H9 (cell line): ENCODE data around the gene DTX2. TPM values are rescaled to one million over a fixed set of nuclear protein-coding genes. Genes with fewer than 3 reads are reported as not detected.
"Not testable (repeated sequence)": the region's sequence is repeated elsewhere in the genome, so short reads cannot be mapped to it uniquely, and the experiment has no call there.

Experiments used
- DNase-seq: peaks from one replicate; pipeline ENCODE4 v3.0.0-alpha.2; 2017
- H2AFZ ChIP-seq: one replicate; pipeline ENCODE4 v1.6.1; 2013; ENCODE audit warnings: mild to moderate bottlenecking, low read length, control low read depth, moderate library complexity
- H2AK5ac ChIP-seq: 2 replicates; pipeline ENCODE4 v1.6.1; 2013; ENCODE audit warnings: low read length, control low read depth, mixed read lengths; ENCODE audit not compliant: insufficient read length
- H2BK120ac ChIP-seq: one replicate; pipeline ENCODE4 v1.6.1; 2013; ENCODE audit warnings: low read depth, mild to moderate bottlenecking, low read length, control low read depth, inconsistent platforms; ENCODE audit not compliant: poor library complexity, severe bottlenecking
- H2BK12ac ChIP-seq: 2 replicates; pipeline ENCODE4 v1.6.1; 2013; ENCODE audit warnings: low read length, control low read depth, mixed read lengths, low read depth; ENCODE audit not compliant: insufficient read length
- H2BK15ac ChIP-seq: 2 replicates; pipeline ENCODE4 v1.6.1; 2013; ENCODE audit warnings: low read depth, low read length, control low read depth
- H2BK20ac ChIP-seq: one replicate; pipeline ENCODE4 v1.6.1; 2013; ENCODE audit warnings: low read depth, mild to moderate bottlenecking, low read length, control low read depth, inconsistent platforms; ENCODE audit not compliant: poor library complexity, severe bottlenecking
- H2BK5ac ChIP-seq: 2 replicates; pipeline ENCODE4 v1.6.1; 2013; ENCODE audit warnings: low read length, control low read depth, mixed read lengths; ENCODE audit not compliant: insufficient read length
- H3K14ac ChIP-seq: 2 replicates; pipeline ENCODE4 v1.6.1; 2013; ENCODE audit warnings: low read length, control low read depth; ENCODE audit not compliant: insufficient read depth
- H3K18ac ChIP-seq: 2 replicates; pipeline ENCODE4 v1.6.1; 2013; ENCODE audit warnings: low read depth, mild to moderate bottlenecking, mixed read lengths, low read length, control low read depth; ENCODE audit not compliant: insufficient read length
- H3K23ac ChIP-seq: 2 replicates; pipeline ENCODE4 v1.6.1; 2013; ENCODE audit warnings: low read length, control low read depth, mixed read lengths, low read depth; ENCODE audit not compliant: insufficient read length
- H3K23me2 ChIP-seq: 2 replicates; pipeline ENCODE4 v1.6.1; 2013; ENCODE audit warnings: low read depth, mild to moderate bottlenecking, mixed read lengths, low read length, control low read depth; ENCODE audit not compliant: insufficient read length, poor library complexity, severe bottlenecking
- H3K27ac ChIP-seq: 2 replicates; pipeline ENCODE4 v1.5.1; 2013; ENCODE audit warnings: low read length, control low read depth, mixed read lengths, low read depth; ENCODE audit not compliant: insufficient read length
- H3K27me3 ChIP-seq: 2 replicates; pipeline ENCODE4 v1.6.1; 2013; ENCODE audit warnings: low read length, control low read depth, inconsistent platforms; ENCODE audit not compliant: insufficient read depth
- H3K4ac ChIP-seq: 2 replicates; pipeline ENCODE4 v1.6.1; 2013; ENCODE audit warnings: low read depth, mild to moderate bottlenecking, control low read depth, inconsistent platforms, low read length, moderate library complexity
- H3K4me1 ChIP-seq: 2 replicates; pipeline ENCODE4 v1.6.1; 2013; ENCODE audit warnings: low read length, control low read depth, inconsistent platforms; ENCODE audit not compliant: insufficient read depth
- H3K4me2 ChIP-seq: 2 replicates; pipeline ENCODE4 v1.6.1; 2013; ENCODE audit warnings: low read length, control low read depth, mixed read lengths; ENCODE audit not compliant: insufficient read length, insufficient read depth
- H3K56ac ChIP-seq: 2 replicates; pipeline ENCODE4 v1.6.1; 2013; ENCODE audit warnings: low read depth, mild to moderate bottlenecking, mixed read lengths, low read length, control low read depth; ENCODE audit not compliant: insufficient read length
- H3K79me1 ChIP-seq: 2 replicates; pipeline ENCODE4 v1.6.1; 2013; ENCODE audit warnings: low read depth, mild to moderate bottlenecking, moderate library complexity, low read length, control low read depth, inconsistent platforms; ENCODE audit not compliant: insufficient read depth, poor library complexity, severe bottlenecking
- H3K79me2 ChIP-seq: 2 replicates; pipeline ENCODE4 v1.6.1; 2013; ENCODE audit warnings: low read length, control low read depth, inconsistent platforms; ENCODE audit not compliant: insufficient read depth
- H3K9ac ChIP-seq: 2 replicates; pipeline ENCODE4 v1.6.1; 2013; ENCODE audit warnings: low read length, control low read depth, mixed read lengths; ENCODE audit not compliant: insufficient read length; ENCODE audit errors: extremely low read depth
- H3K9me3 ChIP-seq: one replicate; pipeline ENCODE4 v1.6.1; 2013; ENCODE audit warnings: low read depth, low read length, inconsistent platforms; ENCODE audit not compliant: control insufficient read depth
- H3T11ph ChIP-seq: one replicate; pipeline ENCODE4 v1.6.1; 2013; ENCODE audit warnings: mild to moderate bottlenecking, low read length, control low read depth, inconsistent platforms
- H4K20me1 ChIP-seq: one replicate; pipeline ENCODE4 v1.6.1; 2013; ENCODE audit not compliant: control insufficient read depth, insufficient read length, insufficient read depth
- H4K5ac ChIP-seq: 2 replicates; pipeline ENCODE4 v1.6.1; 2013; ENCODE audit warnings: low read depth, mild to moderate bottlenecking, mixed read lengths, low read length, control low read depth; ENCODE audit not compliant: insufficient read length
- H4K8ac ChIP-seq: replicated peaks from 2 replicates; pipeline ENCODE4 v1.6.1; 2013; ENCODE audit warnings: low read length, control low read depth, mixed read lengths, low read depth; ENCODE audit not compliant: insufficient read length
- H4K91ac ChIP-seq: 2 replicates; pipeline ENCODE4 v1.6.1; 2013; ENCODE audit warnings: low read depth, mild to moderate bottlenecking, moderate library complexity, mixed read lengths, low read length, control low read depth; ENCODE audit not compliant: insufficient read length
- H3K27ac Mint-ChIP-seq, 3 experiments: 2 replicates in 2 of 3; 3 replicates in 1 of 3; pipeline ENCODE4 v1.8.0; 2020 to 2021; ENCODE audit warnings: mixed read lengths in 3 of 3, mild to moderate bottlenecking in 1 of 3, moderate library complexity in 1 of 3
- H3K27me3 Mint-ChIP-seq: 2 replicates; pipeline ENCODE4 v1.8.0; 2021; ENCODE audit warnings: low read depth, mild to moderate bottlenecking, moderate library complexity, mixed read lengths
- H3K36me3 Mint-ChIP-seq, 3 experiments: 2 replicates in 2 of 3; 3 replicates in 1 of 3; pipeline ENCODE4 v1.8.0; 2020 to 2021; ENCODE audit warnings: low read depth in 3 of 3, mixed read lengths in 3 of 3; ENCODE audit not compliant: insufficient read depth in 1 of 3
- H3K4me1 Mint-ChIP-seq, 2 experiments: 2 replicates each; pipeline ENCODE4 v1.8.0; 2020; ENCODE audit warnings: mixed read lengths in 2 of 2
- H3K4me3 Mint-ChIP-seq, 2 experiments: 2 replicates in 1 of 2; 3 replicates in 1 of 2; pipeline ENCODE4 v1.8.0; 2020 to 2021; ENCODE audit warnings: mild to moderate bottlenecking in 2 of 2, mixed read lengths in 2 of 2, moderate library complexity in 1 of 2
- H3K9me3 Mint-ChIP-seq, 2 experiments: 2 replicates in 1 of 2; 3 replicates in 1 of 2; pipeline ENCODE4 v1.8.0; 2020; ENCODE audit warnings: mild to moderate bottlenecking in 2 of 2, mixed read lengths in 2 of 2, moderate library complexity in 1 of 2
- WGBS: extraction: QIAGEN DNeasy Blood & Tissue Kit; methylation state at CpG from one replicate; pipeline ENCODE4 v1.1.7; 2013; ENCODE audit warnings: missing lambda C conversion rate, low lambda C conversion rate, mixed read lengths; ENCODE audit not compliant: insufficient read length; ENCODE audit errors: extremely low coverage; 5-methylcytosine and 5-hydroxymethylcytosine counted together
- total RNA-seq: library from RNA; stranded (reverse); gene quantifications from 2 replicates; pipeline ENCODE4 v1.2.1, GENCODE V29; 2021

Gene DTX2
- total RNA-seq, 1 experiment from 2014 or later = 48.8 TPM

GRCh38 chr7:76482660-76483059 lies 21.2 kb downstream of the DTX2 start:
- H3K4ac ChIP-seq, H3K18ac ChIP-seq, H3K27me3 ChIP-seq, H3K79me2 ChIP-seq, H4K20me1 ChIP-seq, H3K9me3 ChIP-seq, H3K23ac ChIP-seq, H2BK15ac ChIP-seq, H2AK5ac ChIP-seq, H2BK5ac ChIP-seq, DNase-seq, H3K4me1 ChIP-seq, H3K27ac ChIP-seq, H4K91ac ChIP-seq, H2BK20ac ChIP-seq, H3K56ac ChIP-seq, H4K8ac ChIP-seq, H3K9ac ChIP-seq, H4K5ac ChIP-seq, H2BK120ac ChIP-seq, H2BK12ac ChIP-seq, H3T11ph ChIP-seq, H3K4me2 ChIP-seq, H2AFZ ChIP-seq, H3K4me3 Mint-ChIP-seq, H3K27me3 Mint-ChIP-seq, H3K23me2 ChIP-seq, H3K79me1 ChIP-seq, H3K14ac ChIP-seq, H3K4me1 Mint-ChIP-seq, H3K9me3 Mint-ChIP-seq: not testable (repeated sequence)
- no CpG with 5 or more reads among the region's 24 CpGs for WGBS
- Mint-ChIP-seq H3K27ac (peak overlapping the region in 1 of 3 experiments; percentile 39; a peak in 1 of 7 replicates), H3K36me3 (peaks cover 10 to 18% (median 15%) of the 10 kb centered on the region in 3 experiments; a peak in 6 of 7 replicates)

DNA sequence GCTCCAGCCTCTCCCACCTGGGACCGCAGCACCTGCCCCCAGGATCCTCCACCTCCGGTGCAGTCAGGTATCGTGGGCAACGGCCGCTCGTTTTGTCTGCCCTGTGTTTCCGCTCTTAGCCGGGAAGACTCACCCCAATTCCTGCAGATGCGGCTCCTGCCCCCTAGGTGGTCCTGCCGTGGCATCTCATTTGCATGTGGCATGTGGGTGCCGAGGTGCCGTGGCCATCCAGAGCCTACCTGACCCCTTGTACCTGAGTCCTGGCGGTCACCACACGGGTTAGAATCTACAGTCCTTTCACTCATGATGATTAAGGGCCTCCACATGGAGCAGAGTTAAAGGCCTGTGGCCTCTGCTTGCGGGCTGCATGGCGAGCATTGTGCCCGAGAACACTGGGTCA lies 21.6 kb downstream of the DTX2 start:
- H2AFZ ChIP-seq, H2BK12ac ChIP-seq, H3K79me1 ChIP-seq, H3K23me2 ChIP-seq, H3K27me3 ChIP-seq, H3K18ac ChIP-seq, H3K23ac ChIP-seq, H3K9ac ChIP-seq, H3K4me3 Mint-ChIP-seq, H3K4me1 ChIP-seq, H3K79me2 ChIP-seq, H3K27me3 Mint-ChIP-seq, H3K14ac ChIP-seq, H3K9me3 ChIP-seq, H4K5ac ChIP-seq, H3K9me3 Mint-ChIP-seq, H3T11ph ChIP-seq, H4K8ac ChIP-seq, H3K27ac ChIP-seq, H2BK20ac ChIP-seq, H4K91ac ChIP-seq, H4K20me1 ChIP-seq, H3K56ac ChIP-seq, H3K27ac Mint-ChIP-seq, H3K4me1 Mint-ChIP-seq, H2BK15ac ChIP-seq, H2AK5ac ChIP-seq, DNase-seq, H3K4ac ChIP-seq, H3K4me2 ChIP-seq, H2BK120ac ChIP-seq, H2BK5ac ChIP-seq: not testable (repeated sequence)
- no CpG with 5 or more reads among the region's 17 CpGs for WGBS
- peaks cover 10 to 18% (median 15%) of the 10 kb centered on the region in 3 experiments; a peak in 6 of 7 replicates for H3K36me3 Mint-ChIP-seq
